WTC11 (cell line): ENCODE results near the gene PREX1. TPM values are rescaled to one million over a fixed set of nuclear protein-coding genes. Genes with fewer than 3 reads are reported as not detected.

Source experiments
- ATAC-seq: fragments of 200-7000 bp; cut with Tn5 transposase; 2 replicates; pipeline ENCODE4 v1.10.0; 2021; ENCODE audit warnings: mild to moderate bottlenecking, moderate library complexity
- CTCF ChIA-PET: fragments of 300-600 bp; sonication (Branson Sonifier 250); formaldehyde crosslinking; loops from one replicate; lab custom pipeline; 2021; ENCODE audit warnings: antibody characterized with exemption; lab: Charles Lee
- POLR2A ChIA-PET: fragments of 350-600 bp; sonication (Branson Sonifier 250); formaldehyde crosslinking; loops from one replicate; lab custom pipeline; 2021; ENCODE audit warnings: antibody characterized with exemption; lab: Charles Lee
- DNase-seq: peaks from one replicate; pipeline ENCODE4 v3.0.0; 2021; ENCODE audit warnings: low spot score
- H3K27ac Mint-ChIP-seq: 2 replicates; pipeline ENCODE4 v1.8.0; 2021; ENCODE audit warnings: mixed read lengths
- H3K27me3 Mint-ChIP-seq: 2 replicates; pipeline ENCODE4 v1.8.0; 2021; ENCODE audit warnings: low read depth, mild to moderate bottlenecking, moderate library complexity, mixed read lengths
- H3K36me3 Mint-ChIP-seq: 2 replicates; pipeline ENCODE4 v1.8.0; 2021; ENCODE audit warnings: mixed read lengths
- H3K4me1 Mint-ChIP-seq: 2 replicates; pipeline ENCODE4 v1.8.0; 2022; ENCODE audit warnings: mixed read lengths
- H3K4me3 Mint-ChIP-seq: 2 replicates; pipeline ENCODE4 v1.8.0; 2021; ENCODE audit warnings: mild to moderate bottlenecking, moderate library complexity, mixed read lengths
- H3K9me3 Mint-ChIP-seq: 2 replicates; pipeline ENCODE4 v1.8.0; 2021; ENCODE audit warnings: mixed read lengths
- GABPB1 ChIP-seq: sonication (generic); formaldehyde crosslinking; IDR thresholded peaks from 2 replicates; pipeline ENCODE4 v1.8.1; 2023; ENCODE audit warnings: mild to moderate bottlenecking, missing genetic modification reagents
- GRHL2 ChIP-seq: fragments of 250-450 bp; sonication (Bioruptor Pico); IDR thresholded peaks from 2 replicates; pipeline ENCODE4 v1.8.0; 2022; ENCODE audit warnings: mild to moderate bottlenecking, moderate library complexity; ENCODE audit not compliant: insufficient replicate concordance, severe bottlenecking
- MYBL2 ChIP-seq: sonication (generic); formaldehyde crosslinking; IDR thresholded peaks from 2 replicates; pipeline ENCODE4 v1.8.1; 2023; ENCODE audit warnings: mild to moderate bottlenecking, moderate library complexity, missing genetic modification reagents
- NFATC4 ChIP-seq: fragments of 250-450 bp; sonication (Bioruptor Pico); IDR thresholded peaks from 2 replicates; pipeline ENCODE4 v1.9.0; 2021; ENCODE audit warnings: mild to moderate bottlenecking
- OVOL2 ChIP-seq: fragments of 250-450 bp; sonication (Bioruptor Pico); IDR thresholded peaks from 2 replicates; pipeline ENCODE4 v1.9.0; 2021; ENCODE audit warnings: mild to moderate bottlenecking, borderline replicate concordance
- PRRX2 ChIP-seq: fragments of 250-450 bp; sonication (Bioruptor Pico); IDR thresholded peaks from 2 replicates; pipeline ENCODE4 v1.8.0; 2021; ENCODE audit warnings: mild to moderate bottlenecking
- SMAD3 ChIP-seq: sonication (generic); formaldehyde crosslinking; IDR thresholded peaks from 2 replicates; pipeline ENCODE4 v1.8.0; 2022; ENCODE audit warnings: missing genetic modification reagents, mild to moderate bottlenecking, borderline replicate concordance
- TEAD1 ChIP-seq: sonication (generic); formaldehyde crosslinking; IDR thresholded peaks from 2 replicates; pipeline ENCODE4 v1.8.0; 2022; ENCODE audit warnings: mild to moderate bottlenecking, missing genetic modification reagents
- ZNF219 ChIP-seq: sonication (generic); formaldehyde crosslinking; IDR thresholded peaks from 2 replicates; pipeline ENCODE4 v1.8.0; 2023; ENCODE audit warnings: missing genetic modification reagents, mild to moderate bottlenecking, borderline replicate concordance
- total RNA-seq: library from RNA; stranded (reverse); gene quantifications from 3 replicates; pipeline ENCODE4 v1.2.3, GENCODE V29; 2021
- TF ChIP-seq, protein P1 (sequence below): sonication (generic); formaldehyde crosslinking; IDR thresholded peaks from 2 replicates; pipeline ENCODE4 v1.8.1; 2022; ENCODE audit warnings: low read depth, missing genetic modification reagents, borderline replicate concordance
- TF ChIP-seq, protein P2 (sequence below): sonication (generic); formaldehyde crosslinking; IDR thresholded peaks from 2 replicates; pipeline ENCODE4 v1.8.0; 2022; ENCODE audit warnings: mild to moderate bottlenecking, missing genetic modification reagents
- TF ChIP-seq, protein P3 (sequence below): fragments of 200-600 bp; IDR thresholded peaks from 2 replicates; pipeline ENCODE4 v1.8.0; 2022; ENCODE audit warnings: antibody characterized with exemption
- TF ChIP-seq, protein P4 (sequence below): sonication (generic); formaldehyde crosslinking; conservative IDR thresholded peaks from 2 replicates; pipeline ENCODE4 v1.8.1; 2022; ENCODE audit warnings: mild to moderate bottlenecking, missing genetic modification reagents
- TF ChIP-seq, protein P5 (sequence below): sonication (generic); formaldehyde crosslinking; IDR thresholded peaks from 2 replicates; pipeline ENCODE4 v1.8.1; 2023; ENCODE audit warnings: mild to moderate bottlenecking, missing genetic modification reagents
- TF ChIP-seq, protein P6 (sequence below): sonication (generic); formaldehyde crosslinking; IDR thresholded peaks from 2 replicates; pipeline ENCODE4 v1.8.1; 2022; ENCODE audit warnings: mild to moderate bottlenecking, missing genetic modification reagents, moderate library complexity, borderline replicate concordance
- TF ChIP-seq, protein P7 (sequence below): sonication (generic); formaldehyde crosslinking; IDR thresholded peaks from 2 replicates; pipeline ENCODE4 v1.8.0; 2022; ENCODE audit warnings: mild to moderate bottlenecking, missing genetic modification reagents

PREX1 gene
- total RNA-seq, 1 experiment from 2014 or later: 17.3 TPM

DNA sequence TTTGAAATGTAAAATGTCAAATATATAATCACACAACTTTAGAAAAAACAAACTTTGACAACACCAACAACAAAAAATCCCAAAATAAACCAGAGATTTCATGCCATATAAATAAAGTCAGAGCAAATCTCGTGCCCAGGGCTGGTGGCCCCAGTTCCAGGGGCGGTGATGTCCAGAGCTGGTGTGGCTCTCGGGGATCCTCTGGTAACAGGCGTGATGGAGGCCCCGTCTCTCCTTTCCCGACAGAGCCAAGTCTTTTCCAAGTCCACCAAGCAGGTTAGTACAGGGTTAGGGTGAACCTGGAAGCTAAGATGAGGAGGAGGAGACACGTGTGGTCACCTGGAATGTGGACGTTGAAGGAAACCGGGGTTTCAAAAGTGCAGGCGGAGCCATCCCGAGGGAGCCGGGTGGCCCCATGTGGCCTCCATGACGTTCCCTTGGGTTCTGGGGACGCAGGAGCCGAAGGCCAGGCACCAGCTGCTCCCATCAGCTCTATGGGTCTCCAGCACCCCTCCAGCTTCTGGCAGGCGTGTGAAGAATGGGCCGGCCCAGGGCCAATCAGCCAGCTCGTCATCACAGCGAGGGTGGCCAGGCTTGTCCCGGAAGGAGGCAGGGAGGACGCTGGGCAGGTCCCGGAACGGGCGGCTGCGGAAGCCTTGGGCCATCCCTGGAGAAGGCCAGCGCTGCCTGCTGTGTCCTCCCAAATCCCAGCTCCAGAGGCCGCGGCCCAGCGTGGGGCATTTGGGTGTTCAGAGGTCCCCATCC, 202.5 kb downstream of the PREX1 start:
- TF ChIP-seq, protein P1, sequence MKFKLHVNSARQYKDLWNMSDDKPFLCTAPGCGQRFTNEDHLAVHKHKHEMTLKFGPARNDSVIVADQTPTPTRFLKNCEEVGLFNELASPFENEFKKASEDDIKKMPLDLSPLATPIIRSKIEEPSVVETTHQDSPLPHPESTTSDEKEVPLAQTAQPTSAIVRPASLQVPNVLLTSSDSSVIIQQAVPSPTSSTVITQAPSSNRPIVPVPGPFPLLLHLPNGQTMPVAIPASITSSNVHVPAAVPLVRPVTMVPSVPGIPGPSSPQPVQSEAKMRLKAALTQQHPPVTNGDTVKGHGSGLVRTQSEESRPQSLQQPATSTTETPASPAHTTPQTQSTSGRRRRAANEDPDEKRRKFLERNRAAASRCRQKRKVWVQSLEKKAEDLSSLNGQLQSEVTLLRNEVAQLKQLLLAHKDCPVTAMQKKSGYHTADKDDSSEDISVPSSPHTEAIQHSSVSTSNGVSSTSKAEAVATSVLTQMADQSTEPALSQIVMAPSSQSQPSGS (CRISPR knock-in tag): no peak
- TF ChIP-seq, protein P2, sequence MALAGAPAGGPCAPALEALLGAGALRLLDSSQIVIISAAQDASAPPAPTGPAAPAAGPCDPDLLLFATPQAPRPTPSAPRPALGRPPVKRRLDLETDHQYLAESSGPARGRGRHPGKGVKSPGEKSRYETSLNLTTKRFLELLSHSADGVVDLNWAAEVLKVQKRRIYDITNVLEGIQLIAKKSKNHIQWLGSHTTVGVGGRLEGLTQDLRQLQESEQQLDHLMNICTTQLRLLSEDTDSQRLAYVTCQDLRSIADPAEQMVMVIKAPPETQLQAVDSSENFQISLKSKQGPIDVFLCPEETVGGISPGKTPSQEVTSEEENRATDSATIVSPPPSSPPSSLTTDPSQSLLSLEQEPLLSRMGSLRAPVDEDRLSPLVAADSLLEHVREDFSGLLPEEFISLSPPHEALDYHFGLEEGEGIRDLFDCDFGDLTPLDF (CRISPR knock-in tag): no peak
- TF ChIP-seq, protein P3, sequence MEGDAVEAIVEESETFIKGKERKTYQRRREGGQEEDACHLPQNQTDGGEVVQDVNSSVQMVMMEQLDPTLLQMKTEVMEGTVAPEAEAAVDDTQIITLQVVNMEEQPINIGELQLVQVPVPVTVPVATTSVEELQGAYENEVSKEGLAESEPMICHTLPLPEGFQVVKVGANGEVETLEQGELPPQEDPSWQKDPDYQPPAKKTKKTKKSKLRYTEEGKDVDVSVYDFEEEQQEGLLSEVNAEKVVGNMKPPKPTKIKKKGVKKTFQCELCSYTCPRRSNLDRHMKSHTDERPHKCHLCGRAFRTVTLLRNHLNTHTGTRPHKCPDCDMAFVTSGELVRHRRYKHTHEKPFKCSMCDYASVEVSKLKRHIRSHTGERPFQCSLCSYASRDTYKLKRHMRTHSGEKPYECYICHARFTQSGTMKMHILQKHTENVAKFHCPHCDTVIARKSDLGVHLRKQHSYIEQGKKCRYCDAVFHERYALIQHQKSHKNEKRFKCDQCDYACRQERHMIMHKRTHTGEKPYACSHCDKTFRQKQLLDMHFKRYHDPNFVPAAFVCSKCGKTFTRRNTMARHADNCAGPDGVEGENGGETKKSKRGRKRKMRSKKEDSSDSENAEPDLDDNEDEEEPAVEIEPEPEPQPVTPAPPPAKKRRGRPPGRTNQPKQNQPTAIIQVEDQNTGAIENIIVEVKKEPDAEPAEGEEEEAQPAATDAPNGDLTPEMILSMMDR: no peak
- no peak for TF ChIP-seq PRRX2 (CRISPR knock-in tag)
- TF ChIP-seq ZNF219 (CRISPR knock-in tag): no peak
- TF ChIP-seq, protein P4, sequence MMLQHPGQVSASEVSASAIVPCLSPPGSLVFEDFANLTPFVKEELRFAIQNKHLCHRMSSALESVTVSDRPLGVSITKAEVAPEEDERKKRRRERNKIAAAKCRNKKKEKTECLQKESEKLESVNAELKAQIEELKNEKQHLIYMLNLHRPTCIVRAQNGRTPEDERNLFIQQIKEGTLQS (CRISPR knock-in tag): no peak
- TF ChIP-seq GABPB1 (CRISPR knock-in tag): no peak
- TF ChIP-seq, protein P5, sequence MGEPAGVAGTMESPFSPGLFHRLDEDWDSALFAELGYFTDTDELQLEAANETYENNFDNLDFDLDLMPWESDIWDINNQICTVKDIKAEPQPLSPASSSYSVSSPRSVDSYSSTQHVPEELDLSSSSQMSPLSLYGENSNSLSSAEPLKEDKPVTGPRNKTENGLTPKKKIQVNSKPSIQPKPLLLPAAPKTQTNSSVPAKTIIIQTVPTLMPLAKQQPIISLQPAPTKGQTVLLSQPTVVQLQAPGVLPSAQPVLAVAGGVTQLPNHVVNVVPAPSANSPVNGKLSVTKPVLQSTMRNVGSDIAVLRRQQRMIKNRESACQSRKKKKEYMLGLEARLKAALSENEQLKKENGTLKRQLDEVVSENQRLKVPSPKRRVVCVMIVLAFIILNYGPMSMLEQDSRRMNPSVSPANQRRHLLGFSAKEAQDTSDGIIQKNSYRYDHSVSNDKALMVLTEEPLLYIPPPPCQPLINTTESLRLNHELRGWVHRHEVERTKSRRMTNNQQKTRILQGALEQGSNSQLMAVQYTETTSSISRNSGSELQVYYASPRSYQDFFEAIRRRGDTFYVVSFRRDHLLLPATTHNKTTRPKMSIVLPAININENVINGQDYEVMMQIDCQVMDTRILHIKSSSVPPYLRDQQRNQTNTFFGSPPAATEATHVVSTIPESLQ (CRISPR knock-in tag): no peak
- no peak for TF ChIP-seq OVOL2 (CRISPR knock-in tag)
- no peak for TF ChIP-seq NFATC4 (CRISPR knock-in tag)
- TF ChIP-seq SMAD3 (CRISPR knock-in tag): no peak
- ChIA-PET CTCF (interaction anchor here (1.4 kb wide), 1 partner anchor 32 kb away, joined by 5 read pairs; no protein-coding TSS in a partner anchor), POLR2A (no interaction called here)
- Mint-ChIP-seq H3K36me3 (no peaks in the 10 kb centered on the region), H3K9me3 (no peaks in the 10 kb centered on the region), H3K4me3 (no peak overlapping the region), H3K27ac (no peak overlapping the region), H3K27me3 (no peaks in the 10 kb centered on the region), H3K4me1 (peaks cover 8% of the 10 kb centered on the region; the same call in 1 of the 2 replicates)
- DNase-seq: no peak
- ATAC-seq: no peak

DNA sequence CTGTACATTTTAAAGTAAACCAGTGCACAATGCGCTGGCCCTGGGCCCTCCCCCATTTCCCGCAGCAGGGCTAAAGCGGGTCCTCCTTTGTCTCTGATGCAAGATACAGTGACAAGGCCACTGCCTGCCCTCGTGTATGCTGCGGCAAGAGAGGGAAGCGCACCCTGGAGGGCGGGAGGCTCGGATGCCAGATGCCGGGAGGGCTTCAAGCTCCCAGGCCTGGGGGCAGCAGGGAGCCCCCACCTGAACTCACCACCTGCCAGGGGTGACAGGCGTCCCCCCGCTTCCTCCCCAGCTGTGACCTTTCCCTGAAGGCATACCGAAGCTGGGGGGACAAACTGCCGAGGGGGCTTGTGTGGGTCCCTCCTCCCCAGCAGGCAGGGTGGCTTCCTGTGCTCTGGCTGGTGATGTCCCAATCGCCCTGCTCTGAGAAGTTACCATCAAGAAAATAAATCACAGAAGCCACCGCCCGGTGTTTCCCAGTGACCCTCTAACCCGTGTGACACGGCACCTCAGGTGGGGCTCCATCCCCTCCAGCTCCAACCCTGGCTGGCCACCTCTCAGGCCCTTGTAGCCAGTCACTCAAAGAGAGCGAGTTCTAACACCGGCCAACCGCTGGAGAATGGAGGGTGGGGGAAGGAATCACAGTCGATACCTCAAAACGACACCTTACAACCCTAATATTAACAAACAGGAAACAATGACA, 203.3 kb downstream of the PREX1 start:
- Mint-ChIP-seq H3K4me3 (no peak overlapping the region), H3K36me3 (no peaks in the 10 kb centered on the region), H3K27ac (no peak overlapping the region), H3K4me1 (peaks cover 8% of the 10 kb centered on the region; the same call in 1 of the 2 replicates)
- POLR2A ChIA-PET: no interaction called here
- DNase-seq: no peak
- CTCF ChIA-PET: interaction anchor here (0.7 to 1.4 kb wide), 2 partner anchors 33 kb away, joined by 3 to 5 read pairs; no protein-coding TSS in a partner anchor
- TF ChIP-seq MYBL2 (CRISPR knock-in tag): no peak
- TF ChIP-seq, all 79 proteins: peak for 0
- Mint-ChIP-seq H3K9me3 (no peaks in the 10 kb centered on the region), H3K27me3 (no peaks in the 10 kb centered on the region)
- peak; percentile 3; the same call in 1 of the 2 replicates for ATAC-seq

DNA sequence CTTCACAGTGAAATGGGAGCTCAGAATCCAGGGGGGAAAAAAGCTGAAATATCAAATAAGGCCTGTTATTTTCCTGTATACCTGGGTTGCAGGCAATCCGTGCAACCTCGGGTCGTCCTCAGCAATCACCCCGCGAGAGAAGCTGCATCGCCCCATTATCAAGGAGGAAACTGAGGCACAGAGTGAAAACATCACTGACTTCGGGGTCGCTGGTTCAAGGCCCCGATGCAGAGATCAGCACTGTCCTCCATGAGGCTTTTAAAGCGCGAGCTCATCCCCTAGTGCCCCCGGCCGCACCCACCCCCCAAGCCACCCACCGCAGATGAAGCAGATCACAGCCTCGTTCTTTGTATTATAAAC, 203.9 kb downstream of the PREX1 start:
- Mint-ChIP-seq H3K27ac (no peak overlapping the region), H3K36me3 (no peaks in the 10 kb centered on the region), H3K4me1 (peaks cover 8% of the 10 kb centered on the region; the same call in 1 of the 2 replicates)
- no peak for TF ChIP-seq GRHL2 (CRISPR knock-in tag)
- TF ChIP-seq SMAD3 (CRISPR knock-in tag): no peak
- TF ChIP-seq, protein P6, sequence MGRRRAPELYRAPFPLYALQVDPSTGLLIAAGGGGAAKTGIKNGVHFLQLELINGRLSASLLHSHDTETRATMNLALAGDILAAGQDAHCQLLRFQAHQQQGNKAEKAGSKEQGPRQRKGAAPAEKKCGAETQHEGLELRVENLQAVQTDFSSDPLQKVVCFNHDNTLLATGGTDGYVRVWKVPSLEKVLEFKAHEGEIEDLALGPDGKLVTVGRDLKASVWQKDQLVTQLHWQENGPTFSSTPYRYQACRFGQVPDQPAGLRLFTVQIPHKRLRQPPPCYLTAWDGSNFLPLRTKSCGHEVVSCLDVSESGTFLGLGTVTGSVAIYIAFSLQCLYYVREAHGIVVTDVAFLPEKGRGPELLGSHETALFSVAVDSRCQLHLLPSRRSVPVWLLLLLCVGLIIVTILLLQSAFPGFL: no peak
- TF ChIP-seq, protein P7, sequence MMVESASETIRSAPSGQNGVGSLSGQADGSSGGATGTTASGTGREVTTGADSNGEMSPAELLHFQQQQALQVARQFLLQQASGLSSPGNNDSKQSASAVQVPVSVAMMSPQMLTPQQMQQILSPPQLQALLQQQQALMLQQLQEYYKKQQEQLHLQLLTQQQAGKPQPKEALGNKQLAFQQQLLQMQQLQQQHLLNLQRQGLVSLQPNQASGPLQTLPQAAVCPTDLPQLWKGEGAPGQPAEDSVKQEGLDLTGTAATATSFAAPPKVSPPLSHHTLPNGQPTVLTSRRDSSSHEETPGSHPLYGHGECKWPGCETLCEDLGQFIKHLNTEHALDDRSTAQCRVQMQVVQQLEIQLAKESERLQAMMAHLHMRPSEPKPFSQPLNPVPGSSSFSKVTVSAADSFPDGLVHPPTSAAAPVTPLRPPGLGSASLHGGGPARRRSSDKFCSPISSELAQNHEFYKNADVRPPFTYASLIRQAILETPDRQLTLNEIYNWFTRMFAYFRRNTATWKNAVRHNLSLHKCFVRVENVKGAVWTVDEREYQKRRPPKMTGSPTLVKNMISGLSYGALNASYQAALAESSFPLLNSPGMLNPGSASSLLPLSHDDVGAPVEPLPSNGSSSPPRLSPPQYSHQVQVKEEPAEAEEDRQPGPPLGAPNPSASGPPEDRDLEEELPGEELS (CRISPR knock-in tag): no peak
- no peak for TF ChIP-seq TEAD1 (CRISPR knock-in tag)
- TF ChIP-seq, all 79 proteins: peak for 0
- POLR2A ChIA-PET: no interaction called here
- no peak for ATAC-seq
- H3K27me3 Mint-ChIP-seq: no peaks in the 10 kb centered on the region
- no peak for DNase-seq
- H3K9me3 Mint-ChIP-seq: no peaks in the 10 kb centered on the region
- H3K4me3 Mint-ChIP-seq: no peak overlapping the region
- CTCF ChIA-PET: interaction anchor here (0.7 to 1.2 kb wide), 2 partner anchors 34 to 294 kb away, joined by 3 read pairs; no protein-coding TSS in a partner anchor
